Activated CD8-positive, alpha-beta memory T cell treated with anti-CD3 and anti-CD28 coated beads, Interleukin-2, amount 50 U/mL, for 1 hour (primary cell): ENCODE measurements around the gene SEMA3E.

Source experiments
- DNase-seq: peaks from one replicate; pipeline ENCODE4 v3.0.0-alpha.2; 2020; ENCODE audit errors: extremely low read depth

Gene SEMA3E

GRCh38 chr7:83640731-83641537 is 8.0 kb downstream of the SEMA3E start:
- no peak for DNase-seq

- no peak for DNase-seq
These were observed 8.7 kb downstream of the SEMA3E start for GRCh38 chr7:83640240-83640639.

- DNase-seq: no peak
These were observed 15.4 kb downstream of the SEMA3E start for GRCh38 chr7:83633516-83633915.

GRCh38 chr7:83629117-83629880 is 19.6 kb downstream of the SEMA3E start:
- DNase-seq: no peak

- DNase-seq: no peak
These were observed 31.1 kb downstream of the SEMA3E start for GRCh38 chr7:83617858-83618257.

GRCh38 chr7:83614112-83614511 is 34.8 kb downstream of the SEMA3E start:
- DNase-seq: no peak

GRCh38 chr7:83613232-83613631 is 35.7 kb downstream of the SEMA3E start:
- DNase-seq: no peak

- DNase-seq: no peak
These were observed 37.2 kb downstream of the SEMA3E start for GRCh38 chr7:83611776-83612175.

- no peak for DNase-seq
These were observed 38.2 kb downstream of the SEMA3E start for GRCh38 chr7:83610649-83611304.

GRCh38 chr7:83608716-83609115 is 40.2 kb downstream of the SEMA3E start:
- DNase-seq: no peak

- no peak for DNase-seq
These were observed 45.3 kb downstream of the SEMA3E start for GRCh38 chr7:83603649-83604048.

GRCh38 chr7:83599131-83599530 is 49.8 kb downstream of the SEMA3E start:
- no peak for DNase-seq

GRCh38 chr7:83593921-83594475 is 54.9 kb downstream of the SEMA3E start:
- no peak for DNase-seq

- no peak for DNase-seq
These were observed 60.2 kb downstream of the SEMA3E start for GRCh38 chr7:83588602-83589240.

- no peak for DNase-seq
These were observed 62.7 kb downstream of the SEMA3E start for GRCh38 chr7:83586281-83586680.

- no peak for DNase-seq
These were observed 67.1 kb downstream of the SEMA3E start for GRCh38 chr7:83581667-83582435.

GRCh38 chr7:83579740-83580139 is 69.2 kb downstream of the SEMA3E start:
- no peak for DNase-seq

GRCh38 chr7:83575436-83575835 is 73.5 kb downstream of the SEMA3E start:
- no peak for DNase-seq

GRCh38 chr7:83574616-83575015 is 74.3 kb downstream of the SEMA3E start:
- DNase-seq: no peak

- DNase-seq: no peak
These were observed 86.0 kb downstream of the SEMA3E start for GRCh38 chr7:83562960-83563359.

- DNase-seq: no peak
These were observed 86.7 kb downstream of the SEMA3E start for GRCh38 chr7:83562289-83562688.
